Trophoblast cell (in vitro differentiated cells and primary cell): ENCODE measurements around the gene CNTN4.

Source experiments
- DNase-seq, 2 donors: peaks; one replicate each; pipeline ENCODE4 v3.0.0-alpha.2; 2016
- H2AFZ ChIP-seq: 2 replicates; pipeline ENCODE4 v1.6.1; 2013; ENCODE audit warnings: low read length, moderate library complexity, mild to moderate bottlenecking; ENCODE audit not compliant: insufficient read depth, poor library complexity
- H2AK5ac ChIP-seq: 2 replicates; pipeline ENCODE4 v1.6.1; 2013; ENCODE audit warnings: mild to moderate bottlenecking, low read length
- H2BK120ac ChIP-seq: 2 replicates; pipeline ENCODE4 v1.6.1; 2013; ENCODE audit warnings: low read length, mild to moderate bottlenecking, moderate library complexity; ENCODE audit not compliant: insufficient read depth, poor library complexity
- H2BK12ac ChIP-seq: 2 replicates; pipeline ENCODE4 v1.6.1; 2013; ENCODE audit warnings: mild to moderate bottlenecking, low read length, moderate library complexity
- H2BK5ac ChIP-seq: 2 replicates; pipeline ENCODE4 v1.6.1; 2013; ENCODE audit warnings: low read length, low read depth, moderate library complexity, mild to moderate bottlenecking; ENCODE audit not compliant: poor library complexity
- H3K14ac ChIP-seq: 2 replicates; pipeline ENCODE4 v1.6.1; 2013; ENCODE audit warnings: mild to moderate bottlenecking, low read length
- H3K18ac ChIP-seq: 2 replicates; pipeline ENCODE4 v1.6.1; 2013; ENCODE audit warnings: mild to moderate bottlenecking, low read length
- H3K23ac ChIP-seq: 2 replicates; pipeline ENCODE4 v1.6.1; 2013; ENCODE audit warnings: low read length
- H3K27ac ChIP-seq: 2 replicates; pipeline ENCODE4 v1.5.1; 2013; ENCODE audit warnings: low read depth, mild to moderate bottlenecking, inconsistent platforms, low read length, moderate library complexity
- H3K27me3 ChIP-seq: 2 replicates; pipeline ENCODE4 v1.6.1; 2013; ENCODE audit warnings: inconsistent platforms, mild to moderate bottlenecking, low read length, moderate library complexity; ENCODE audit not compliant: insufficient read depth
- H3K36me3 ChIP-seq, 2 experiments: 1 replicate in 1 of 2; 2 replicates in 1 of 2; pipeline ENCODE4 v1.6.1; 2013; ENCODE audit warnings: low read length in 2 of 2, mild to moderate bottlenecking in 2 of 2, moderate library complexity in 1 of 2; ENCODE audit not compliant: insufficient read depth in 2 of 2, control insufficient read depth in 1 of 2
- H3K4ac ChIP-seq: 2 replicates; pipeline ENCODE4 v1.6.1; 2013; ENCODE audit warnings: low read depth, mild to moderate bottlenecking, low read length, moderate library complexity
- H3K4me1 ChIP-seq, 2 experiments: 1 replicate in 1 of 2; 2 replicates in 1 of 2; pipeline ENCODE4 v1.6.1; 2013; ENCODE audit warnings: low read length in 2 of 2, mild to moderate bottlenecking in 2 of 2, moderate library complexity in 1 of 2; ENCODE audit not compliant: insufficient read depth in 2 of 2, control insufficient read depth in 1 of 2
- H3K4me2 ChIP-seq: 2 replicates; pipeline ENCODE4 v1.6.1; 2013; ENCODE audit warnings: inconsistent platforms, mild to moderate bottlenecking, low read length, moderate library complexity
- H3K4me3 ChIP-seq: 2 replicates; pipeline ENCODE4 v1.5.1; 2013; ENCODE audit warnings: mild to moderate bottlenecking, low read depth, low read length, inconsistent platforms
- H3K79me1 ChIP-seq: one replicate; pipeline ENCODE4 v1.6.1; 2013; ENCODE audit warnings: low read length
- H3K79me2 ChIP-seq: 2 replicates; pipeline ENCODE4 v1.6.1; 2013; ENCODE audit warnings: low read length, mild to moderate bottlenecking; ENCODE audit not compliant: control insufficient read depth, insufficient read depth, poor library complexity
- H3K9ac ChIP-seq: 2 replicates; pipeline ENCODE4 v1.6.1; 2013; ENCODE audit warnings: mild to moderate bottlenecking, low read length
- H3K9me3 ChIP-seq: 2 replicates; pipeline ENCODE4 v1.6.1; 2013; ENCODE audit warnings: low read depth, mild to moderate bottlenecking, control low read depth, inconsistent platforms, low read length; ENCODE audit not compliant: insufficient read depth
- H4K12ac ChIP-seq: 2 replicates; pipeline ENCODE4 v1.6.1; 2013; ENCODE audit warnings: low read depth, mild to moderate bottlenecking, low read length, moderate library complexity
- H4K8ac ChIP-seq: 2 replicates; pipeline ENCODE4 v1.6.1; 2013; ENCODE audit warnings: low read depth, mild to moderate bottlenecking, low read length, moderate library complexity
- H4K91ac ChIP-seq: one replicate; pipeline ENCODE4 v1.6.1; 2013; ENCODE audit warnings: low read depth, mild to moderate bottlenecking, low read length, moderate library complexity
- WGBS: extraction: QIAGEN DNeasy Blood & Tissue Kit; methylation state at CpG from one replicate; pipeline ENCODE4 v1.1.7; 2013; ENCODE audit warnings: missing lambda C conversion rate; ENCODE audit not compliant: insufficient read length, insufficient coverage; ENCODE audit errors: extremely low coverage; 5-methylcytosine and 5-hydroxymethylcytosine counted together

Gene CNTN4

GRCh38 chr3:2334921-2335320, 236.3 kb downstream of the CNTN4 start:
- Histone ChIP-seq H3K79me2 (no peaks in the 10 kb centered on the region), H3K14ac (no peak overlapping the region), H4K12ac (no peak overlapping the region), H3K9me3 (no peaks in the 10 kb centered on the region), H3K4me2 (no peak overlapping the region), H3K36me3 (no peaks in the 10 kb centered on the region), H3K18ac (no peak overlapping the region), H4K91ac (no peak overlapping the region), H2AK5ac (no peak overlapping the region), H3K4me1 (no peaks in the 10 kb centered on the region), H2BK120ac (no peak overlapping the region), H2AFZ (no peak overlapping the region), H3K27ac (no peak overlapping the region), H4K8ac (no peak overlapping the region), H3K27me3 (no peaks in the 10 kb centered on the region), H2BK12ac (no peak overlapping the region), H3K4ac (no peak overlapping the region), H3K23ac (no peak overlapping the region), H3K4me3 (no peak overlapping the region), H3K9ac (no peak overlapping the region), H2BK5ac (no peak overlapping the region), H3K79me1 (no peaks in the 10 kb centered on the region)
- WGBS, result no CpG with 5 or more reads among the region's 3 CpGs
- DNase-seq, result no peak

GRCh38 chr3:2343031-2343682, 244.5 kb downstream of the CNTN4 start:
- Histone ChIP-seq H3K27ac (no peak overlapping the region), H4K91ac (no peak overlapping the region), H3K9ac (no peak overlapping the region), H2AFZ (no peak overlapping the region), H2BK120ac (no peak overlapping the region), H3K79me1 (no peaks in the 10 kb centered on the region), H3K14ac (no peak overlapping the region), H3K23ac (no peak overlapping the region), H3K4me1 (peaks cover 0 to 4% of the 10 kb centered on the region in 2 experiments), H2AK5ac (no peak overlapping the region), H3K4me2 (no peak overlapping the region), H3K4ac (no peak overlapping the region), H3K27me3 (no peaks in the 10 kb centered on the region), H3K79me2 (no peaks in the 10 kb centered on the region), H3K9me3 (no peaks in the 10 kb centered on the region), H2BK12ac (no peak overlapping the region), H4K8ac (no peak overlapping the region), H3K36me3 (no peaks in the 10 kb centered on the region), H2BK5ac (no peak overlapping the region), H3K4me3 (no peak overlapping the region), H3K18ac (no peak overlapping the region), H4K12ac (no peak overlapping the region)
- DNase-seq, result no peak
- no CpG with 5 or more reads among the region's 5 CpGs for WGBS

GRCh38 chr3:2352134-2352762, 253.6 kb downstream of the CNTN4 start:
- no peak overlapping the region for H2BK120ac ChIP-seq
- peaks cover 6% of the 10 kb centered on the region for H3K9me3 ChIP-seq
- H4K91ac ChIP-seq, result no peak overlapping the region
- peaks cover 5 to 11% of the 10 kb centered on the region in 2 experiments for H3K4me1 ChIP-seq
- no peak overlapping the region for H3K27ac ChIP-seq
- no peak overlapping the region for H3K9ac ChIP-seq
- H2AFZ ChIP-seq, result no peak overlapping the region
- peaks cover 0 to 2% of the 10 kb centered on the region in 2 experiments for H3K36me3 ChIP-seq
- H3K4me3 ChIP-seq, result no peak overlapping the region
- no peak overlapping the region for H2AK5ac ChIP-seq
- H4K12ac ChIP-seq, result no peak overlapping the region
- no peaks in the 10 kb centered on the region for H3K79me2 ChIP-seq
- H3K4me2 ChIP-seq, result no peak overlapping the region
- H3K23ac ChIP-seq, result no peak overlapping the region
- H3K4ac ChIP-seq, result no peak overlapping the region
- DNase-seq, result no peak
- H2BK12ac ChIP-seq, result no peak overlapping the region
- WGBS, result no CpG with 5 or more reads among the region's 28 CpGs
- H3K18ac ChIP-seq, result no peak overlapping the region
- no peaks in the 10 kb centered on the region for H3K79me1 ChIP-seq
- H4K8ac ChIP-seq, result no peak overlapping the region
- H2BK5ac ChIP-seq, result no peak overlapping the region
- H3K27me3 ChIP-seq, result no peaks in the 10 kb centered on the region
- no peak overlapping the region for H3K14ac ChIP-seq

GRCh38 chr3:2354702-2355101, 256.0 kb downstream of the CNTN4 start:
- Histone ChIP-seq H3K79me2 (no peaks in the 10 kb centered on the region), H2BK5ac (peak overlapping the region; percentile 31), H3K4me2 (peak overlapping the region; percentile 24), H3K9me3 (peaks cover 6% of the 10 kb centered on the region), H2AFZ (no peak overlapping the region), H2BK120ac (no peak overlapping the region), H3K79me1 (no peaks in the 10 kb centered on the region), H3K4me3 (no peak overlapping the region), H2BK12ac (peak overlapping the region; percentile 71), H3K4me1 (peaks cover 5 to 11% of the 10 kb centered on the region in 2 experiments), H3K14ac (no peak overlapping the region), H3K18ac (no peak overlapping the region), H4K12ac (no peak overlapping the region), H3K27me3 (no peaks in the 10 kb centered on the region), H4K91ac (no peak overlapping the region), H3K4ac (no peak overlapping the region), H3K27ac (peak overlapping the region; percentile 57), H3K9ac (no peak overlapping the region), H2AK5ac (no peak overlapping the region), H4K8ac (no peak overlapping the region), H3K23ac (no peak overlapping the region), H3K36me3 (peaks cover 0 to 2% of the 10 kb centered on the region in 2 experiments)
- no CpG with 5 or more reads among the region's 1 CpG for WGBS
- DNase-seq, result peak; percentile 21 to 27
